HepG2 (cell line): ENCODE measurements around the gene ZNF503. TPM values are rescaled to one million over a fixed set of nuclear protein-coding genes. Genes with fewer than 3 reads are reported as not detected.

Source experiments
- BRD4 ChIP-seq: sonication (generic); formaldehyde crosslinking; IDR thresholded peaks from 2 replicates; pipeline ENCODE4 v1.4.0; 2020; ENCODE audit warnings: missing genetic modification reagents
- CCDC6 ChIP-seq: sonication (generic); formaldehyde crosslinking; IDR thresholded peaks from 2 replicates; pipeline ENCODE4 v1.8.1; 2022; ENCODE audit warnings: mild to moderate bottlenecking, missing genetic modification reagents, moderate library complexity
- DBP ChIP-seq: sonication (generic); formaldehyde crosslinking; IDR thresholded peaks from 2 replicates; pipeline ENCODE4 v1.4.0; 2020; ENCODE audit warnings: missing genetic modification reagents; ENCODE audit errors: not compliant biosample characterization
- HNF4A ChIP-seq: sonication (generic); formaldehyde crosslinking; IDR thresholded peaks from 2 replicates; pipeline ENCODE4 v1.4.0; 2020; ENCODE audit warnings: missing genetic modification reagents
- KLF13 ChIP-seq: sonication (generic); formaldehyde crosslinking; IDR thresholded peaks from 2 replicates; pipeline ENCODE4 v1.4.0; 2020; ENCODE audit warnings: mild to moderate bottlenecking, missing genetic modification reagents
- MTA3 ChIP-seq: sonication (generic); formaldehyde crosslinking; IDR thresholded peaks from 2 replicates; pipeline ENCODE4 v1.4.0; 2020; ENCODE audit warnings: missing genetic modification reagents
- RCOR2 ChIP-seq: IDR thresholded peaks from 2 replicates; pipeline ENCODE4 v1.6.1; 2016; ENCODE audit warnings: missing biosample characterization, missing genetic modification reagents
- SMAD3 ChIP-seq: sonication (generic); formaldehyde crosslinking; IDR thresholded peaks from 2 replicates; pipeline ENCODE4 v1.4.0; 2020; ENCODE audit warnings: missing genetic modification reagents
- SNAPC5 ChIP-seq: sonication (generic); formaldehyde crosslinking; IDR thresholded peaks from 2 replicates; pipeline ENCODE4 v1.8.1; 2023; ENCODE audit warnings: mild to moderate bottlenecking, missing genetic modification reagents, borderline replicate concordance
- SP4 ChIP-seq: sonication (generic); formaldehyde crosslinking; IDR thresholded peaks from 2 replicates; pipeline ENCODE4 v1.8.1; 2023; ENCODE audit warnings: mild to moderate bottlenecking, missing genetic modification reagents
- ZEB1 ChIP-seq: IDR thresholded peaks from 2 replicates; pipeline ENCODE4 v1.6.1; 2012; ENCODE audit warnings: mild to moderate bottlenecking, low read depth, inconsistent platforms; ENCODE audit not compliant: insufficient replicate concordance
- ZFP82 ChIP-seq: sonication (generic); formaldehyde crosslinking; IDR thresholded peaks from 2 replicates; pipeline ENCODE4 v1.5.1; 2020; ENCODE audit warnings: mild to moderate bottlenecking, missing genetic modification reagents, borderline replicate concordance
- ZNF281 ChIP-seq: sonication (generic); formaldehyde crosslinking; IDR thresholded peaks from 2 replicates; pipeline ENCODE4 v1.4.0; 2020; ENCODE audit warnings: missing genetic modification reagents, borderline replicate concordance
- ZNF34 ChIP-seq: sonication (generic); formaldehyde crosslinking; IDR thresholded peaks from 2 replicates; pipeline ENCODE4 v1.4.0; 2020; ENCODE audit warnings: mild to moderate bottlenecking, missing genetic modification reagents, borderline replicate concordance
- ZNF382 ChIP-seq: sonication (generic); formaldehyde crosslinking; IDR thresholded peaks from 2 replicates; pipeline ENCODE4 v1.5.0; 2020; ENCODE audit warnings: missing genetic modification reagents, mild to moderate bottlenecking, borderline replicate concordance
- polyA plus RNA-seq, 8 experiments: library from polyadenylated mRNA; depleted of rRNA in 3 of 8; stranded (reverse) in 7 of 8; unstranded in 1 of 8; fragments of >200 nt; fragmentation: Illumina TruSeq in 4 of 8; extraction: Trizol in 4 of 8; gene quantifications; 2 replicates each; pipeline versions ENCODE4 v1.2.1 to v1.2.3, GENCODE V29; 2011 to 2016; ENCODE audit warnings: low read depth in 4 of 8, missing spikeins in 1 of 8, mixed read lengths in 1 of 8; ENCODE audit not compliant: insufficient read depth in 1 of 8
- total RNA-seq, 5 experiments: library from RNA; depleted of rRNA; stranded (reverse); fragments of >200 nt; fragmentation: Illumina TruSeq; extraction: Trizol; gene quantifications; 2 replicates each; pipeline ENCODE4 v1.2.3, GENCODE V29; 2016; ENCODE audit warnings: low read depth in 1 of 5
- TF ChIP-seq, protein P1 (sequence below): sonication (generic); formaldehyde crosslinking; conservative IDR thresholded peaks from 2 replicates; pipeline ENCODE4 v1.8.0; 2022; ENCODE audit warnings: mild to moderate bottlenecking, moderate library complexity, missing genetic modification reagents
- TF ChIP-seq, protein P2 (sequence below): sonication (generic); formaldehyde crosslinking; IDR thresholded peaks from 2 replicates; pipeline ENCODE4 v1.4.0; 2020; ENCODE audit warnings: missing genetic modification reagents

ZNF503 gene
- total and polyA plus RNA-seq, 2 of the 13 experiments (the other 11 are each of a cell fraction or from before 2014, with no cell fraction given): 2.7 to 8.3 TPM

GRCh38 chr10:75431180-75432111 lies 29.9 kb upstream of the ZNF503 start, which contains the start of gene LRMDA (continued):
- TF ChIP-seq SNAPC5 (CRISPR knock-in tag) (no peak), ZFP82 (CRISPR knock-in tag) (peak; percentile 88; the same call in 1 of the 2 replicates), HNF4A (peak; percentile 48), ZNF382 (CRISPR knock-in tag) (no peak), KLF13 (CRISPR knock-in tag) (no peak), MTA3 (CRISPR knock-in tag) (no peak), SP4 (CRISPR knock-in tag) (peak; percentile 45; the same call in 1 of the 2 replicates), CCDC6 (CRISPR knock-in tag) (peak; percentile 60; the same call in 1 of the 2 replicates), ZEB1 (peak; percentile 71), RCOR2 (CRISPR knock-in tag) (no peak), DBP (CRISPR knock-in tag) (no peak), SMAD3 (peak; percentile 89), BRD4 (CRISPR knock-in tag) (peak; percentile 53), ZNF281 (peak; percentile 34; the same call in 1 of the 2 replicates), ZNF34 (CRISPR knock-in tag) (peak; percentile 48; the same call in 1 of the 2 replicates)
- TF ChIP-seq, protein P1, sequence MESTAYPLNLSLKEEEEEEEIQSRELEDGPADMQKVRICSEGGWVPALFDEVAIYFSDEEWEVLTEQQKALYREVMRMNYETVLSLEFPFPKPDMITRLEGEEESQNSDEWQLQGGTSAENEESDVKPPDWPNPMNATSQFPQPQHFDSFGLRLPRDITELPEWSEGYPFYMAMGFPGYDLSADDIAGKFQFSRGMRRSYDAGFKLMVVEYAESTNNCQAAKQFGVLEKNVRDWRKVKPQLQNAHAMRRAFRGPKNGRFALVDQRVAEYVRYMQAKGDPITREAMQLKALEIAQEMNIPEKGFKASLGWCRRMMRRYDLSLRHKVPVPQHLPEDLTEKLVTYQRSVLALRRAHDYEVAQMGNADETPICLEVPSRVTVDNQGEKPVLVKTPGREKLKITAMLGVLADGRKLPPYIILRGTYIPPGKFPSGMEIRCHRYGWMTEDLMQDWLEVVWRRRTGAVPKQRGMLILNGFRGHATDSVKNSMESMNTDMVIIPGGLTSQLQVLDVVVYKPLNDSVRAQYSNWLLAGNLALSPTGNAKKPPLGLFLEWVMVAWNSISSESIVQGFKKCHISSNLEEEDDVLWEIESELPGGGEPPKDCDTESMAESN (CRISPR knock-in tag): peak; percentile 48
- TF ChIP-seq, protein P2, sequence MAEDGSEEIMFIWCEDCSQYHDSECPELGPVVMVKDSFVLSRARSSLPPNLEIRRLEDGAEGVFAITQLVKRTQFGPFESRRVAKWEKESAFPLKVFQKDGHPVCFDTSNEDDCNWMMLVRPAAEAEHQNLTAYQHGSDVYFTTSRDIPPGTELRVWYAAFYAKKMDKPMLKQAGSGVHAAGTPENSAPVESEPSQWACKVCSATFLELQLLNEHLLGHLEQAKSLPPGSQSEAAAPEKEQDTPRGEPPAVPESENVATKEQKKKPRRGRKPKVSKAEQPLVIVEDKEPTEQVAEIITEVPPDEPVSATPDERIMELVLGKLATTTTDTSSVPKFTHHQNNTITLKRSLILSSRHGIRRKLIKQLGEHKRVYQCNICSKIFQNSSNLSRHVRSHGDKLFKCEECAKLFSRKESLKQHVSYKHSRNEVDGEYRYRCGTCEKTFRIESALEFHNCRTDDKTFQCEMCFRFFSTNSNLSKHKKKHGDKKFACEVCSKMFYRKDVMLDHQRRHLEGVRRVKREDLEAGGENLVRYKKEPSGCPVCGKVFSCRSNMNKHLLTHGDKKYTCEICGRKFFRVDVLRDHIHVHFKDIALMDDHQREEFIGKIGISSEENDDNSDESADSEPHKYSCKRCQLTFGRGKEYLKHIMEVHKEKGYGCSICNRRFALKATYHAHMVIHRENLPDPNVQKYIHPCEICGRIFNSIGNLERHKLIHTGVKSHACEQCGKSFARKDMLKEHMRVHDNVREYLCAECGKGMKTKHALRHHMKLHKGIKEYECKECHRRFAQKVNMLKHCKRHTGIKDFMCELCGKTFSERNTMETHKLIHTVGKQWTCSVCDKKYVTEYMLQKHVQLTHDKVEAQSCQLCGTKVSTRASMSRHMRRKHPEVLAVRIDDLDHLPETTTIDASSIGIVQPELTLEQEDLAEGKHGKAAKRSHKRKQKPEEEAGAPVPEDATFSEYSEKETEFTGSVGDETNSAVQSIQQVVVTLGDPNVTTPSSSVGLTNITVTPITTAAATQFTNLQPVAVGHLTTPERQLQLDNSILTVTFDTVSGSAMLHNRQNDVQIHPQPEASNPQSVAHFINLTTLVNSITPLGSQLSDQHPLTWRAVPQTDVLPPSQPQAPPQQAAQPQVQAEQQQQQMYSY (CRISPR knock-in tag): 0 out of 2 replicates have a peak, but pooled peaks have one; percentile 2
